HEK293 (cell line): Measurements from ENCODE around the gene CBY1.
A peak's percentile ranks its signal among the peaks of the same experiment; 100 is the strongest.

ENCODE experiments used
- CTCF ChIA-PET: fragments of 350-600 bp; formaldehyde crosslinking; extraction: SDS; loops from one replicate; lab custom pipeline; 2021; ENCODE audit warnings: antibody characterized with exemption; lab: Yijun Ruan, JAX
- POLR2A ChIA-PET: fragments of 300-600 bp; formaldehyde crosslinking; extraction: SDS; loops from one replicate; lab custom pipeline; 2020; ENCODE audit warnings: antibody characterized with exemption, inconsistent platforms; lab: Yijun Ruan, JAX
- H3K27ac ChIP-seq: fragments of 200-500 bp; sonication (Bioruptor generic); 2 replicates; pipeline ENCODE4 v1.5.1; 2014; ENCODE audit warnings: low read depth, low read length, control low read depth, inconsistent platforms; ENCODE audit errors: extremely low read depth
- H3K36me3 ChIP-seq, 2 experiments: fragments of 200-500 bp in 1 of 2; sonication (Bioruptor generic) in 1 of 2; 1 replicate in 1 of 2; 2 replicates in 1 of 2; pipeline ENCODE4 v1.5.1; 2014 to 2017; ENCODE audit warnings: inconsistent platforms in 2 of 2, low read length in 2 of 2; ENCODE audit not compliant: control insufficient read depth in 2 of 2, insufficient read depth in 1 of 2
- H3K4me1 ChIP-seq: fragments of 200-500 bp; sonication (Bioruptor generic); 2 replicates; pipeline ENCODE4 v1.5.1; 2014; ENCODE audit warnings: mild to moderate bottlenecking, low read length, inconsistent platforms; ENCODE audit not compliant: control insufficient read depth, insufficient read depth
- H3K4me3 ChIP-seq: 2 replicates; pipeline ENCODE4 v1.5.1; 2011; ENCODE audit warnings: low read depth, mild to moderate bottlenecking, control low read depth, low read length, moderate library complexity
- H3K9me3 ChIP-seq: fragments of 200-500 bp; sonication (Bioruptor generic); 2 replicates; pipeline ENCODE4 v1.5.1; 2014; ENCODE audit warnings: low read depth, low read length, inconsistent platforms; ENCODE audit not compliant: control insufficient read depth, insufficient read depth
- KLF10 ChIP-seq: fragments of 450-650 bp; IDR thresholded peaks from 2 replicates; pipeline ENCODE4 v1.5.1; 2018; ENCODE audit warnings: missing biosample characterization, mild to moderate bottlenecking, missing genetic modification characterization
- SP3 ChIP-seq: fragments of 450-650 bp; formaldehyde crosslinking; IDR thresholded peaks from 2 replicates; pipeline ENCODE4 v1.5.1; 2016; ENCODE audit warnings: missing biosample characterization, missing genetic modification characterization
- ZBTB10 ChIP-seq: fragments of 450-650 bp; formaldehyde crosslinking; IDR thresholded peaks from 2 replicates; pipeline ENCODE4 v1.5.1; 2016; ENCODE audit warnings: missing biosample characterization, missing genetic modification characterization
- ZBTB7A ChIP-seq: fragments of 450-650 bp; formaldehyde crosslinking; IDR thresholded peaks from 2 replicates; pipeline ENCODE4 v1.5.1; 2016; ENCODE audit warnings: low read depth, missing biosample characterization, missing genetic modification characterization
- ZFP37 ChIP-seq: fragments of 450-650 bp; formaldehyde crosslinking; IDR thresholded peaks from 2 replicates; pipeline ENCODE4 v1.5.1; 2016; ENCODE audit warnings: missing biosample characterization, missing genetic modification characterization
- ZNF2 ChIP-seq: fragments of 450-650 bp; formaldehyde crosslinking; IDR thresholded peaks from 2 replicates; pipeline ENCODE4 v1.5.1; 2016; ENCODE audit warnings: missing biosample characterization, missing genetic modification characterization
- ZNF248 ChIP-seq: fragments of 450-650 bp; formaldehyde crosslinking; IDR thresholded peaks from 2 replicates; pipeline ENCODE4 v1.5.1; 2017; ENCODE audit warnings: missing biosample characterization, missing genetic modification characterization
- ZNF311 ChIP-seq: fragments of 450-650 bp; formaldehyde crosslinking; IDR thresholded peaks from 2 replicates; pipeline ENCODE4 v1.5.1; 2017; ENCODE audit warnings: missing biosample characterization, missing genetic modification characterization, borderline replicate concordance
- ZNF394 ChIP-seq: fragments of 450-650 bp; formaldehyde crosslinking; IDR thresholded peaks from 2 replicates; pipeline ENCODE4 v1.5.1; 2016; ENCODE audit warnings: missing biosample characterization, missing genetic modification characterization, mild to moderate bottlenecking, moderate library complexity, borderline replicate concordance
- ZNF426 ChIP-seq: fragments of 450-650 bp; formaldehyde crosslinking; IDR thresholded peaks from 2 replicates; pipeline ENCODE4 v1.5.1; 2017; ENCODE audit warnings: missing biosample characterization, missing genetic modification characterization, mild to moderate bottlenecking, inconsistent platforms, moderate library complexity
- ZNF518A ChIP-seq: fragments of 450-650 bp; formaldehyde crosslinking; conservative IDR thresholded peaks from 2 replicates; pipeline ENCODE4 v1.5.1; 2016; ENCODE audit warnings: low read depth, missing biosample characterization, missing genetic modification characterization
- ZNF544 ChIP-seq: fragments of 450-650 bp; formaldehyde crosslinking; IDR thresholded peaks from 2 replicates; pipeline ENCODE4 v1.5.0; 2017; ENCODE audit warnings: missing biosample characterization, missing genetic modification characterization
- ZNF571 ChIP-seq: fragments of 450-650 bp; formaldehyde crosslinking; IDR thresholded peaks from 2 replicates; pipeline ENCODE4 v1.5.0; 2017; ENCODE audit warnings: missing biosample characterization, missing genetic modification characterization
- ZNF623 ChIP-seq: fragments of 450-650 bp; formaldehyde crosslinking; IDR thresholded peaks from 2 replicates; pipeline ENCODE4 v1.5.1; 2016; ENCODE audit warnings: missing biosample characterization, missing genetic modification characterization
- ZNF660 ChIP-seq: fragments of 450-650 bp; IDR thresholded peaks from 2 replicates; pipeline ENCODE4 v1.5.1; 2018; ENCODE audit warnings: missing biosample characterization, mild to moderate bottlenecking, missing genetic modification characterization
- ZNF670 ChIP-seq: fragments of 450-650 bp; formaldehyde crosslinking; IDR thresholded peaks from 2 replicates; pipeline ENCODE4 v1.5.1; 2016; ENCODE audit warnings: missing biosample characterization, missing genetic modification characterization, low read depth
- ZNF707 ChIP-seq: fragments of 450-650 bp; formaldehyde crosslinking; IDR thresholded peaks from 2 replicates; pipeline ENCODE4 v1.5.1; 2016; ENCODE audit warnings: missing biosample characterization, missing genetic modification characterization
- ZNF785 ChIP-seq: fragments of 450-650 bp; formaldehyde crosslinking; IDR thresholded peaks from 2 replicates; pipeline ENCODE4 v1.5.1; 2016; ENCODE audit warnings: missing biosample characterization, missing genetic modification characterization
- ZSCAN30 ChIP-seq: fragments of 450-650 bp; IDR thresholded peaks from 2 replicates; pipeline ENCODE4 v1.5.1; 2018; ENCODE audit warnings: missing biosample characterization, mild to moderate bottlenecking, missing genetic modification characterization, moderate library complexity
- TF ChIP-seq, protein P1 (sequence below): fragments of 450-650 bp; formaldehyde crosslinking; IDR thresholded peaks from 2 replicates; pipeline ENCODE4 v1.5.1; 2016; ENCODE audit warnings: missing biosample characterization, missing genetic modification characterization
- TF ChIP-seq, protein P2 (sequence below): fragments of 450-650 bp; formaldehyde crosslinking; IDR thresholded peaks from 2 replicates; pipeline ENCODE4 v1.5.1; 2016; ENCODE audit warnings: missing biosample characterization, missing genetic modification characterization
- TF ChIP-seq, protein P3 (sequence below): fragments of 450-650 bp; formaldehyde crosslinking; IDR thresholded peaks from 2 replicates; pipeline ENCODE4 v1.5.1; 2016; ENCODE audit warnings: missing biosample characterization, missing genetic modification characterization, borderline replicate concordance
- TF ChIP-seq, protein P4 (sequence below): sonication (generic); formaldehyde crosslinking; IDR thresholded peaks from 2 replicates; pipeline ENCODE4 v1.8.1; 2022; ENCODE audit warnings: mild to moderate bottlenecking, moderate library complexity, missing genetic modification reagents

The CBY1 gene

DNA sequence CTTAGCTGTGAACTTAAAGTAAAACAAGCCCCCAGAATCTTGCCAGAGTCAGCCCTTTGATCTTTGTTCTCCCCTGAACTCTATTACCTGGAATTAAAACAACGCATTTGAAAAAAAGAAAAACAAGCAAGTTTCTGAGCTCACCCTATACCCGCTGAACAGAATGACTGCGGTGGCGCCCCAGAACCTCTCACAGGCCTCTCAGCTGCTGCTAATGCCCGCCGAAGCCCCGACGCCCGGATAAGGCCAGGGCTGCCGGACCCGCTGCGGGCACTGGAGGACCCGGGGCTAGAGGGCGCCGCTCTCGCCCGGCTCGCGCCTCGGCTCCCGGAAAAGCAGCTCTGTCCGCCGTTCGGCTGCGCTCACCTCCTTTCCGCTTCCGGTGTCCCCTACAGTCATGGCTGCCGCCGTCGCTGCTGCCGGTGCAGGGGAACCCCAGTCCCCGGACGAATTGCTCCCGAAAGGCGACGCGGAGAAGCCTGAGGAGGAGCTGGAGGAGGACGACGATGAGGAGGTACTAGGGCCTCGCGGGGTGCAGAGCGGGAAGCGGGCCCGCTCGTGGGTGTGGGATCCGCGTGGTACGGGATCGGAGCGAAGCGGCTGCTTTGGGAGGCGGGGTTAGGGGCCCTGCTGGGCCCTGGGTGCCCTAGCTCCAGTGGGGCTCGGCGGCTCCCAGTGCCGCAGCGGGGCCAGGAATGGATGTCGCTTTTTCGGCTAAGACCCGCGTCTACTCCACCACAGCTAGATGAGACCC is 25.3 kb downstream of the CBY1 start, which contains the start of gene TOMM22:
TSS of gene TOMM22 (plus strand) at position 376 of the 754 bp plus-strand sequence. CDS start at position 398, 22 bp downstream.
- peak within 1 kb of the TSS; percentile 5 for H3K27ac ChIP-seq
- no peaks in the 10 kb centered on the region for H3K9me3 ChIP-seq
- no peaks in the 10 kb centered on the region for H3K4me1 ChIP-seq
- CTCF ChIA-PET = interaction anchor here (0.6 to 2.9 kb wide), 29 partner anchors 11 to 1004 kb away, joined by 3 to 31 read pairs (median 3); partner anchors contain the start of gene GTPBP1
- H3K4me3 ChIP-seq = peak within 1 kb of the TSS; percentile 94
- POLR2A ChIA-PET = interaction anchor here (0.5 to 3.2 kb wide), 17 partner anchors 10 to 728 kb away, joined by 3 to 60 read pairs (median 4); partner anchors contain the start of genes C22orf23, GTPBP1, JOSD1 and PICK1
- H3K36me3 ChIP-seq = peaks cover 13 to 41% of the 10 kb centered on the region in 2 experiments
- TF ChIP-seq SP3 = peak; percentile 80
- TF ChIP-seq, protein P1, sequence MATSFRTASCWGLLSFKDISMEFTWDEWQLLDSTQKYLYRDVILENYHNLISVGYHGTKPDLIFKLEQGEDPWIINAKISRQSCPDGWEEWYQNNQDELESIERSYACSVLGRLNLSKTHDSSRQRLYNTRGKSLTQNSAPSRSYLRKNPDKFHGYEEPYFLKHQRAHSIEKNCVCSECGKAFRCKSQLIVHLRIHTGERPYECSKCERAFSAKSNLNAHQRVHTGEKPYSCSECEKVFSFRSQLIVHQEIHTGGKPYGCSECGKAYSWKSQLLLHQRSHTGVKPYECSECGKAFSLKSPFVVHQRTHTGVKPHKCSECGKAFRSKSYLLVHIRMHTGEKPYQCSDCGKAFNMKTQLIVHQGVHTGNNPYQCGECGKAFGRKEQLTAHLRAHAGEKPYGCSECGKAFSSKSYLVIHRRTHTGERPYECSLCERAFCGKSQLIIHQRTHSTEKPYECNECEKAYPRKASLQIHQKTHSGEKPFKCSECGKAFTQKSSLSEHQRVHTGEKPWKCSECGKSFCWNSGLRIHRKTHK (tag by site-specific recombination) = no peak
- TF ChIP-seq ZNF623 (tag by site-specific recombination) = peak; percentile 42; the same call in 1 of the 2 replicates
- peak; percentile 83; the same call in 1 of the 2 replicates for TF ChIP-seq ZNF394 (tag by site-specific recombination)
- TF ChIP-seq, protein P2, sequence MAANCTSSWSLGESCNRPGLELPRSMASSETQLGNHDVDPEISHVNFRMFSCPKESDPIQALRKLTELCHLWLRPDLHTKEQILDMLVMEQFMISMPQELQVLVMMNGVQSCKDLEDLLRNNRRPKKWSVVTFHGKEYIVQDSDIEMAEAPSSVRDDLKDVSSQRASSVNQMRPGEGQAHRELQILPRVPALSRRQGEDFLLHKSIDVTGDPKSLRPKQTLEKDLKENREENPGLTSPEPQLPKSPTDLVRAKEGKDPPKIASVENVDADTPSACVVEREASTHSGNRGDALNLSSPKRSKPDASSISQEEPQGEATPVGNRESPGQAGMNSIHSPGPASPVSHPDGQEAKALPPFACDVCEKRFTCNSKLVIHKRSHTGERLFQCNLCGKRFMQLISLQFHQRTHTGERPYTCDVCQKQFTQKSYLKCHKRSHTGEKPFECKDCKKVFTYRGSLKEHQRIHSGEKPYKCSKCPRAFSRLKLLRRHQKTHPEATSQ (tag by site-specific recombination) = peak; percentile 93
- TF ChIP-seq ZNF248 (tag by site-specific recombination) = no peak
- TF ChIP-seq ZNF2 (tag by site-specific recombination) = peak; percentile 96
- TF ChIP-seq ZNF518A (tag by site-specific recombination) = peak; percentile 99
- no peak for TF ChIP-seq ZNF707 (tag by site-specific recombination)
- TF ChIP-seq ZNF571 (tag by site-specific recombination) = no peak
- no peak for TF ChIP-seq ZNF670 (tag by site-specific recombination)
- peak; percentile 98 for TF ChIP-seq ZNF660 (tag by site-specific recombination)
- peak; percentile 54; the same call in 1 of the 2 replicates for TF ChIP-seq KLF10 (tag by site-specific recombination)
- TF ChIP-seq ZBTB10 (tag by site-specific recombination) = peak; percentile 93
- TF ChIP-seq ZFP37 (tag by site-specific recombination) = peak; percentile 95
- no peak for TF ChIP-seq ZNF544 (tag by site-specific recombination)
- TF ChIP-seq ZNF311 (tag by site-specific recombination) = no peak
- 0 out of 2 replicates have a peak, but pooled peaks have one; percentile 40 for TF ChIP-seq ZBTB7A (tag by site-specific recombination)
- TF ChIP-seq, protein P3, sequence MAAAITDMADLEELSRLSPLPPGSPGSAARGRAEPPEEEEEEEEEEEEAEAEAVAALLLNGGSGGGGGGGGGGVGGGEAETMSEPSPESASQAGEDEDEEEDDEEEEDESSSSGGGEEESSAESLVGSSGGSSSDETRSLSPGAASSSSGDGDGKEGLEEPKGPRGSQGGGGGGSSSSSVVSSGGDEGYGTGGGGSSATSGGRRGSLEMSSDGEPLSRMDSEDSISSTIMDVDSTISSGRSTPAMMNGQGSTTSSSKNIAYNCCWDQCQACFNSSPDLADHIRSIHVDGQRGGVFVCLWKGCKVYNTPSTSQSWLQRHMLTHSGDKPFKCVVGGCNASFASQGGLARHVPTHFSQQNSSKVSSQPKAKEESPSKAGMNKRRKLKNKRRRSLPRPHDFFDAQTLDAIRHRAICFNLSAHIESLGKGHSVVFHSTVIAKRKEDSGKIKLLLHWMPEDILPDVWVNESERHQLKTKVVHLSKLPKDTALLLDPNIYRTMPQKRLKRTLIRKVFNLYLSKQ (tag by site-specific recombination) = no peak; the same call in 1 of the 2 replicates
- TF ChIP-seq, protein P4, sequence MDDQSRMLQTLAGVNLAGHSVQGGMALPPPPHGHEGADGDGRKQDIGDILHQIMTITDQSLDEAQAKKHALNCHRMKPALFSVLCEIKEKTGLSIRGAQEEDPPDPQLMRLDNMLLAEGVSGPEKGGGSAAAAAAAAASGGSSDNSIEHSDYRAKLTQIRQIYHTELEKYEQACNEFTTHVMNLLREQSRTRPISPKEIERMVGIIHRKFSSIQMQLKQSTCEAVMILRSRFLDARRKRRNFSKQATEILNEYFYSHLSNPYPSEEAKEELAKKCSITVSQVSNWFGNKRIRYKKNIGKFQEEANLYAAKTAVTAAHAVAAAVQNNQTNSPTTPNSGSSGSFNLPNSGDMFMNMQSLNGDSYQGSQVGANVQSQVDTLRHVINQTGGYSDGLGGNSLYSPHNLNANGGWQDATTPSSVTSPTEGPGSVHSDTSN = peak; percentile 94
- peak; percentile 92 for TF ChIP-seq ZSCAN30 (tag by site-specific recombination)
- no peak for TF ChIP-seq ZNF426 (tag by site-specific recombination)
- TF ChIP-seq ZNF785 = peak; percentile 39; the same call in 1 of the 2 replicates
